HepG2 (cell line): ENCODE measurements around the gene TMEM44. TPM values are rescaled to one million over a fixed set of nuclear protein-coding genes. Genes with fewer than 3 reads are reported as not detected.

ENCODE experiments used
- GABPA ChIP-seq, 2 experiments: IDR thresholded peaks; 2 replicates each; pipeline ENCODE4 v1.6.1; 2011 to 2016; ENCODE audit warnings: low read depth in 2 of 2, low read length in 1 of 2, missing biosample characterization in 1 of 2, missing genetic modification characterization in 1 of 2
- HOMEZ ChIP-seq: IDR thresholded peaks from 2 replicates; pipeline ENCODE4 v1.6.1; 2016; ENCODE audit warnings: low read depth
- SNAI1 ChIP-seq: sonication (generic); formaldehyde crosslinking; IDR thresholded peaks from 2 replicates; pipeline ENCODE4 v1.5.0; 2020; ENCODE audit warnings: mild to moderate bottlenecking, missing genetic modification reagents, borderline replicate concordance
- ZBTB14 ChIP-seq: sonication (generic); formaldehyde crosslinking; IDR thresholded peaks from 2 replicates; pipeline ENCODE4 v1.4.0; 2020; ENCODE audit warnings: missing genetic modification reagents
- ZNF143 ChIP-seq: sonication (generic); formaldehyde crosslinking; IDR thresholded peaks from 2 replicates; pipeline ENCODE4 v1.4.0; 2020; ENCODE audit warnings: missing genetic modification reagents
- ZNF687 ChIP-seq: sonication (generic); formaldehyde crosslinking; IDR thresholded peaks from 2 replicates; pipeline ENCODE4 v1.5.1; 2020; ENCODE audit warnings: mild to moderate bottlenecking, missing genetic modification reagents, moderate library complexity
- polyA plus RNA-seq, 8 experiments: library from polyadenylated mRNA; depleted of rRNA in 3 of 8; stranded (reverse) in 7 of 8; unstranded in 1 of 8; fragments of >200 nt; fragmentation: Illumina TruSeq in 4 of 8; extraction: Trizol in 4 of 8; gene quantifications; 2 replicates each; pipeline versions ENCODE4 v1.2.1 to v1.2.3, GENCODE V29; 2011 to 2016; ENCODE audit warnings: low read depth in 4 of 8, missing spikeins in 1 of 8, mixed read lengths in 1 of 8; ENCODE audit not compliant: insufficient read depth in 1 of 8
- total RNA-seq, 5 experiments: library from RNA; depleted of rRNA; stranded (reverse); fragments of >200 nt; fragmentation: Illumina TruSeq; extraction: Trizol; gene quantifications; 2 replicates each; pipeline ENCODE4 v1.2.3, GENCODE V29; 2016; ENCODE audit warnings: low read depth in 1 of 5
- TF ChIP-seq, protein P1 (sequence below), 2 experiments: sonication (generic) in 1 of 2; formaldehyde crosslinking in 1 of 2; IDR thresholded peaks; 2 replicates each; pipeline versions ENCODE4 v1.6.1 to v1.9.0; 2014 to 2022; ENCODE audit warnings: antibody characterized with exemption in 1 of 2, borderline replicate concordance in 1 of 2, inconsistent platforms in 1 of 2, low read depth in 1 of 2, missing genetic modification reagents in 1 of 2
- TF ChIP-seq, protein P2 (sequence below): sonication (generic); formaldehyde crosslinking; IDR thresholded peaks from 2 replicates; pipeline ENCODE4 v1.4.0; 2020; ENCODE audit warnings: low read depth, missing genetic modification reagents

TMEM44 gene
- total and polyA plus RNA-seq, 2 of the 13 experiments (the other 11 are each of a cell fraction or from before 2014, with no cell fraction given): 7.3 to 13.8 TPM

GRCh38 chr3:194556086-194557056 lies 76.8 kb downstream of the TMEM44 start (continued):
- TF ChIP-seq SNAI1 (CRISPR knock-in tag) (0 out of 2 replicates have a peak, but pooled peaks have one; percentile 16), ZNF687 (peak; percentile 36), ZNF143 (CRISPR knock-in tag) (no peak), HOMEZ (0 out of 2 replicates have a peak, but pooled peaks have one; percentile 22), GABPA (IDR thresholded peaks at IDR 0.05; ENCODE audit: low read depth, low read length) (no peak), GABPA (CRISPR knock-in tag; IDR thresholded peaks at IDR 0.05; ENCODE audit: low read depth) (peak; percentile 72), ZBTB14 (CRISPR knock-in tag) (no peak)
- TF ChIP-seq, protein P1, sequence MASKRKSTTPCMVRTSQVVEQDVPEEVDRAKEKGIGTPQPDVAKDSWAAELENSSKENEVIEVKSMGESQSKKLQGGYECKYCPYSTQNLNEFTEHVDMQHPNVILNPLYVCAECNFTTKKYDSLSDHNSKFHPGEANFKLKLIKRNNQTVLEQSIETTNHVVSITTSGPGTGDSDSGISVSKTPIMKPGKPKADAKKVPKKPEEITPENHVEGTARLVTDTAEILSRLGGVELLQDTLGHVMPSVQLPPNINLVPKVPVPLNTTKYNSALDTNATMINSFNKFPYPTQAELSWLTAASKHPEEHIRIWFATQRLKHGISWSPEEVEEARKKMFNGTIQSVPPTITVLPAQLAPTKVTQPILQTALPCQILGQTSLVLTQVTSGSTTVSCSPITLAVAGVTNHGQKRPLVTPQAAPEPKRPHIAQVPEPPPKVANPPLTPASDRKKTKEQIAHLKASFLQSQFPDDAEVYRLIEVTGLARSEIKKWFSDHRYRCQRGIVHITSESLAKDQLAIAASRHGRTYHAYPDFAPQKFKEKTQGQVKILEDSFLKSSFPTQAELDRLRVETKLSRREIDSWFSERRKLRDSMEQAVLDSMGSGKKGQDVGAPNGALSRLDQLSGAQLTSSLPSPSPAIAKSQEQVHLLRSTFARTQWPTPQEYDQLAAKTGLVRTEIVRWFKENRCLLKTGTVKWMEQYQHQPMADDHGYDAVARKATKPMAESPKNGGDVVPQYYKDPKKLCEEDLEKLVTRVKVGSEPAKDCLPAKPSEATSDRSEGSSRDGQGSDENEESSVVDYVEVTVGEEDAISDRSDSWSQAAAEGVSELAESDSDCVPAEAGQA (IDR thresholded peaks at IDR 0.05; ENCODE audit: low read depth): no peak
- TF ChIP-seq, protein P1 (CRISPR knock-in tag; IDR thresholded peaks at IDR 0.05; ENCODE audit: borderline replicate concordance): no peak
- TF ChIP-seq, protein P2, sequence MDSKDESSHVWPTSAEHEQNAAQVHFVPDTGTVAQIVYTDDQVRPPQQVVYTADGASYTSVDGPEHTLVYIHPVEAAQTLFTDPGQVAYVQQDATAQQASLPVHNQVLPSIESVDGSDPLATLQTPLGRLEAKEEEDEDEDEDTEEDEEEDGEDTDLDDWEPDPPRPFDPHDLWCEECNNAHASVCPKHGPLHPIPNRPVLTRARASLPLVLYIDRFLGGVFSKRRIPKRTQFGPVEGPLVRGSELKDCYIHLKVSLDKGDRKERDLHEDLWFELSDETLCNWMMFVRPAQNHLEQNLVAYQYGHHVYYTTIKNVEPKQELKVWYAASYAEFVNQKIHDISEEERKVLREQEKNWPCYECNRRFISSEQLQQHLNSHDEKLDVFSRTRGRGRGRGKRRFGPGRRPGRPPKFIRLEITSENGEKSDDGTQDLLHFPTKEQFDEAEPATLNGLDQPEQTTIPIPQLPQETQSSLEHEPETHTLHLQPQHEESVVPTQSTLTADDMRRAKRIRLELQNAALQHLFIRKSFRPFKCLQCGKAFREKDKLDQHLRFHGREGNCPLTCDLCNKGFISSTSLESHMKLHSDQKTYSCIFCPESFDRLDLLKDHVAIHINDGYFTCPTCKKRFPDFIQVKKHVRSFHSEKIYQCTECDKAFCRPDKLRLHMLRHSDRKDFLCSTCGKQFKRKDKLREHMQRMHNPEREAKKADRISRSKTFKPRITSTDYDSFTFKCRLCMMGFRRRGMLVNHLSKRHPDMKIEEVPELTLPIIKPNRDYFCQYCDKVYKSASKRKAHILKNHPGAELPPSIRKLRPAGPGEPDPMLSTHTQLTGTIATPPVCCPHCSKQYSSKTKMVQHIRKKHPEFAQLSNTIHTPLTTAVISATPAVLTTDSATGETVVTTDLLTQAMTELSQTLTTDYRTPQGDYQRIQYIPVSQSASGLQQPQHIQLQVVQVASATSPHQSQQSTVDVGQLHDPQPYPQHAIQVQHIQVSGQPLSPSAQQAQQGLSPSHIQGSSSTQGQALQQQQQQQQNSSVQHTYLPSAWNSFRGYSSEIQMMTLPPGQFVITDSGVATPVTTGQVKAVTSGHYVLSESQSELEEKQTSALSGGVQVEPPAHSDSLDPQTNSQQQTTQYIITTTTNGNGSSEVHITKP (CRISPR knock-in tag): no peak
